Sigmoid colon (tissue), 7 donors: Measurements from ENCODE around the gene SPRTN. TPM values are rescaled to one million over a fixed set of nuclear protein-coding genes. Genes with fewer than 3 reads are reported as not detected.

ENCODE experiments used
- DNase-seq: peaks from one replicate; pipeline ENCODE4 v3.0.0-alpha.2; 2019
- H3K27ac ChIP-seq, 4 donors: fragments of 200-600 bp; sonication (generic); one replicate each; pipeline ENCODE4 v1.5.1; 2016 to 2019; ENCODE audit warnings: mild to moderate bottlenecking in 1 of 4
- H3K27me3 ChIP-seq, 3 donors: fragments of 200-600 bp; sonication (generic); one replicate each; pipeline ENCODE4 v1.5.1; 2019; ENCODE audit warnings: mild to moderate bottlenecking in 1 of 3
- H3K36me3 ChIP-seq, 4 donors: fragments of 200-600 bp; sonication (generic); one replicate each; pipeline ENCODE4 v1.5.1; 2016 to 2019
- H3K4me1 ChIP-seq, 4 donors: fragments of 200-600 bp; sonication (generic); one replicate each; pipeline ENCODE4 v1.5.1; 2017 to 2019
- H3K4me3 ChIP-seq, 4 donors: fragments of 200-600 bp; sonication (generic); one replicate each; pipeline ENCODE4 v1.5.1; 2017 to 2019; ENCODE audit warnings: mild to moderate bottlenecking in 2 of 4, moderate library complexity in 1 of 4
- H3K9me3 ChIP-seq, 4 donors: fragments of 200-600 bp in 3 of 4; sonication (generic) in 3 of 4; one replicate each; pipeline versions ENCODE4 v1.5.1 to v1.6.1; 2013 to 2019
- EP300 ChIP-seq, 4 donors: sonication (generic); formaldehyde crosslinking; IDR thresholded peaks; one replicate each; pipeline ENCODE4 v1.6.1; 2017; ENCODE audit warnings: antibody characterized with exemption in 4 of 4
- POLR2A ChIP-seq, 2 donors: fragments of 450-650 bp; IDR thresholded peaks; one replicate each; pipeline ENCODE4 v1.6.1; 2016; ENCODE audit warnings: antibody characterized with exemption in 2 of 2, mild to moderate bottlenecking in 2 of 2, moderate library complexity in 2 of 2
- POLR2AphosphoS5 ChIP-seq, 4 donors: sonication (generic); formaldehyde crosslinking; IDR thresholded peaks; one replicate each; pipeline ENCODE4 v1.6.1; 2017; ENCODE audit warnings: antibody characterized with exemption in 4 of 4
- WGBS, 2 donors: extraction: QIAGEN DNeasy Blood & Tissue Kit; methylation state at CpG; one replicate each; pipeline ENCODE4 v1.1.7; 2013; 5-methylcytosine and 5-hydroxymethylcytosine counted together
- intact Hi-C: fragments of 100-400 bp; cut with DNase I; formaldehyde crosslinking; loops from one replicate; pipeline ENCODE4 v1.15.1; 2023
- polyA plus RNA-seq, 3 donors: library from polyadenylated mRNA; stranded (reverse); fragments of 200-250 nt; gene quantifications; one replicate each; pipeline ENCODE4 v1.2.3, GENCODE V29; 2013
- total RNA-seq, 4 donors: library from RNA; depleted of rRNA; stranded (reverse); fragments of >200 nt; gene quantifications; one replicate each; pipeline ENCODE4 v1.1.0, GENCODE V29; 2016
- TF ChIP-seq, protein P1 (sequence below), 4 experiments: fragments of 450-650 bp in 3 of 4; fragments of 200-600 bp in 1 of 4; IDR thresholded peaks; one replicate each; pipeline ENCODE4 v1.5.1; 2016 to 2019; ENCODE audit warnings: antibody characterized with exemption in 4 of 4, mild to moderate bottlenecking in 3 of 4, moderate library complexity in 2 of 4
- donor health status: healthy with polysubstance abuse.
- donor health status: Bipolar disorder and iron deficiency.
- donor health status: healthy.

Gene SPRTN, protein sequence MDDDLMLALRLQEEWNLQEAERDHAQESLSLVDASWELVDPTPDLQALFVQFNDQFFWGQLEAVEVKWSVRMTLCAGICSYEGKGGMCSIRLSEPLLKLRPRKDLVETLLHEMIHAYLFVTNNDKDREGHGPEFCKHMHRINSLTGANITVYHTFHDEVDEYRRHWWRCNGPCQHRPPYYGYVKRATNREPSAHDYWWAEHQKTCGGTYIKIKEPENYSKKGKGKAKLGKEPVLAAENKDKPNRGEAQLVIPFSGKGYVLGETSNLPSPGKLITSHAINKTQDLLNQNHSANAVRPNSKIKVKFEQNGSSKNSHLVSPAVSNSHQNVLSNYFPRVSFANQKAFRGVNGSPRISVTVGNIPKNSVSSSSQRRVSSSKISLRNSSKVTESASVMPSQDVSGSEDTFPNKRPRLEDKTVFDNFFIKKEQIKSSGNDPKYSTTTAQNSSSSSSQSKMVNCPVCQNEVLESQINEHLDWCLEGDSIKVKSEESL
- total RNA-seq: 10 to 100 TPM; 10.5 to 16.1 (median 13.2) TPM
- 1 to 10 TPM; 5.2 to 6.0 (median 5.3) TPM for polyA plus RNA-seq

DNA sequence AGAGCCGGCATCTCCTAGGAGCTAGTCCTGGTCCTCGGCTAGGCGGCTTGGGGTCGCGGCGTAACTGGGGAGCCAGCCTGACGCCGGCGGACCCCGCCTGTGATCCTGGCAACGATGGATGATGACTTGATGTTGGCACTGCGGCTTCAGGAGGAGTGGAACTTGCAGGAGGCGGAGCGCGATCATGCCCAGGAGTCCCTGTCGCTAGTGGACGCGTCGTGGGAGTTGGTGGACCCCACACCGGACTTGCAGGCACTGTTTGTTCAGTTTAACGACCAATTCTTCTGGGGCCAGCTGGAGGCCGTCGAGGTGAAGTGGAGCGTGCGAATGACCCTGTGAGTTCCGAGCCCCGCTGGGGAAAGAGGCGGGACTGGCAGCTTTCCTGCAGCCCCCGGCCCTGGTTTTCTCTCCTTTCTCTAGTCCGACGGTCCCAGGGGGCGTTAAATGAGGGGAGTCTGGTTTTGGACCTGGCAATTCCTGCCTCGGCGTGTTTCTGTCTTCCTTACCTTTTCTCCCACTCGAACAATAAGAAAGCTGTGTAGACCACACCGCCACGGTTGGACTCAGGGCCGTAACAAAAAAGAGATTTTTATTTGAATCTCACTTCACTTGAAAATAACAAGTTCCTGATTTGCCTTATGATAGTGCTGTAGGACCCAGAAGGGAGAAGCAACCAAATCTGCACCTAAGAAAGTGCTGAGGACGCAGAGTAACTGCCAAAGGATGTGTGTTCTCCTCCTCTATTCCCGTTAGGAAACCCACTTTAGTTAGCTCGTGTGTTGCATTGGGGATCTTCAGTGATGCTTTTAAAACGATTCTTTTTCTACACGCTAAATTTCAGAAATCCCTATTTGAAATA lies at the start of gene SPRTN:
Gene SPRTN (plus strand): TSS at position 24 of the 859 bp plus-strand sequence. CDS start 91 bp downstream, at position 115.
- 0 to 1% methylated on average over 43 of the region's 43 CpGs for WGBS, 2 donors

GRCh38 chr1:231295938-231296337 lies 42.2 kb upstream of the SPRTN start:
- no peaks in the 10 kb centered on the region for H3K36me3 ChIP-seq
- H3K4me3 ChIP-seq: no peak overlapping the region
- no peak for TF ChIP-seq POLR2AphosphoS5 (IDR thresholded peaks at IDR 0.05)
- no peak for TF ChIP-seq EP300 (IDR thresholded peaks at IDR 0.05)
- TF ChIP-seq, protein P1, sequence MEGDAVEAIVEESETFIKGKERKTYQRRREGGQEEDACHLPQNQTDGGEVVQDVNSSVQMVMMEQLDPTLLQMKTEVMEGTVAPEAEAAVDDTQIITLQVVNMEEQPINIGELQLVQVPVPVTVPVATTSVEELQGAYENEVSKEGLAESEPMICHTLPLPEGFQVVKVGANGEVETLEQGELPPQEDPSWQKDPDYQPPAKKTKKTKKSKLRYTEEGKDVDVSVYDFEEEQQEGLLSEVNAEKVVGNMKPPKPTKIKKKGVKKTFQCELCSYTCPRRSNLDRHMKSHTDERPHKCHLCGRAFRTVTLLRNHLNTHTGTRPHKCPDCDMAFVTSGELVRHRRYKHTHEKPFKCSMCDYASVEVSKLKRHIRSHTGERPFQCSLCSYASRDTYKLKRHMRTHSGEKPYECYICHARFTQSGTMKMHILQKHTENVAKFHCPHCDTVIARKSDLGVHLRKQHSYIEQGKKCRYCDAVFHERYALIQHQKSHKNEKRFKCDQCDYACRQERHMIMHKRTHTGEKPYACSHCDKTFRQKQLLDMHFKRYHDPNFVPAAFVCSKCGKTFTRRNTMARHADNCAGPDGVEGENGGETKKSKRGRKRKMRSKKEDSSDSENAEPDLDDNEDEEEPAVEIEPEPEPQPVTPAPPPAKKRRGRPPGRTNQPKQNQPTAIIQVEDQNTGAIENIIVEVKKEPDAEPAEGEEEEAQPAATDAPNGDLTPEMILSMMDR (IDR thresholded peaks at IDR 0.05): no peak
- no peak for TF ChIP-seq POLR2A (IDR thresholded peaks at IDR 0.05)
- peak; percentile 17 for DNase-seq
- H3K27ac ChIP-seq: no peak overlapping the region
- 95% methylated on average over 4 of the region's 4 CpGs for WGBS, 2 donors
- no peaks in the 10 kb centered on the region for H3K27me3 ChIP-seq
- intact Hi-C loops: no loop called here
- no peaks in the 10 kb centered on the region for H3K4me1 ChIP-seq
- H3K9me3 ChIP-seq: no peaks in the 10 kb centered on the region

More for the DNA sequence above, at the start of gene SPRTN:
- Histone ChIP-seq H3K9me3 (no peaks in the 10 kb centered on the region), H3K4me3 (peak within 1 kb of the TSS; percentile 69 to 94 (median 81)), H3K4me1 (peaks cover 0 to 52% (median 47%) of the 10 kb centered on the region in 4 donors), H3K27ac (peak within 1 kb of the TSS; percentile 88 to 96 (median 92)), H3K27me3 (no peaks in the 10 kb centered on the region), H3K36me3 (peaks cover 0 to 14% (median 0%) of the 10 kb centered on the region in 4 donors)
- intact Hi-C loops: loop anchor here (2.0 to 5.0 kb wide), 4 partner anchors 84 to 264 kb away; partner anchors contain the start of genes EGLN1, GNPAT and TSNAX
- TF ChIP-seq, protein P1 (IDR thresholded peaks at IDR 0.05): no peak
- peak in 2 of 4 donors; percentile 8 to 37 for TF ChIP-seq POLR2AphosphoS5 (IDR thresholded peaks at IDR 0.05)
- DNase-seq: no peak

- Histone ChIP-seq H3K9me3 (no peaks in the 10 kb centered on the region), H3K27ac (no peak overlapping the region), H3K27me3 (no peaks in the 10 kb centered on the region), H3K4me1 (no peaks in the 10 kb centered on the region), H3K36me3 (no peaks in the 10 kb centered on the region), H3K4me3 (no peak overlapping the region)
- 95 to 96% methylated on average over 3 of the region's 3 CpGs for WGBS, 2 donors
- no peak for DNase-seq
- TF ChIP-seq POLR2AphosphoS5 (IDR thresholded peaks at IDR 0.05): no peak
- TF ChIP-seq, protein P1 (IDR thresholded peaks at IDR 0.05): no peak
- no peak for TF ChIP-seq POLR2A (IDR thresholded peaks at IDR 0.05)
- TF ChIP-seq EP300 (IDR thresholded peaks at IDR 0.05): no peak
- intact Hi-C loops: no loop called here
These were observed 36.1 kb upstream of the SPRTN start for GRCh38 chr1:231301990-231302389.

- no peak overlapping the region for H3K27ac ChIP-seq
- TF ChIP-seq EP300 (IDR thresholded peaks at IDR 0.05) (no peak), POLR2AphosphoS5 (IDR thresholded peaks at IDR 0.05) (no peak)
- TF ChIP-seq, protein P1 (IDR thresholded peaks at IDR 0.05): no peak
- no peaks in the 10 kb centered on the region for H3K36me3 ChIP-seq
- H3K4me3 ChIP-seq: no peak overlapping the region
- intact Hi-C loops: no loop called here
- no peaks in the 10 kb centered on the region for H3K27me3 ChIP-seq
- DNase-seq: no peak
- WGBS, 2 donors: 93 to 96% methylated on average over 10 of the region's 10 CpGs
- no peaks in the 10 kb centered on the region for H3K4me1 ChIP-seq
- no peaks in the 10 kb centered on the region for H3K9me3 ChIP-seq
These were observed 27.6 kb upstream of the SPRTN start for GRCh38 chr1:231310391-231310934.
